B cell (primary cell): Measurements from ENCODE around the gene CS.
"Not testable (repeated sequence)": the region's sequence is repeated elsewhere in the genome, so short reads cannot be mapped to it uniquely, and the experiment has no call there.

Experiments
- CTCF ChIP-seq: fragments of 200-600 bp; IDR thresholded peaks from one replicate; pipeline ENCODE4 v1.8.0; 2022; ENCODE audit warnings: antibody characterized with exemption, mild to moderate bottlenecking
- EZH2 ChIP-seq: IDR thresholded peaks from 2 replicates; pipeline ENCODE4 v1.6.1; 2012; ENCODE audit warnings: borderline replicate concordance, low read depth, mild to moderate bottlenecking, moderate library complexity, low read length; ENCODE audit not compliant: insufficient read depth, poor library complexity, severe bottlenecking

- not testable (repeated sequence) for TF ChIP-seq EZH2, CTCF
These were observed 37.2 kb downstream of the CS start for GRCh38 chr12:56262955-56263354.
